BLaER1 treated with 17β-estradiol and CSF1 and Interleukin-3, amounts not matched to agents 10 nM and 100 nM (cell line): ENCODE measurements around the gene STAB2.

ENCODE experiments used
- H3K27ac ChIP-seq, 11 experiments: shearing (Covaris generic); formaldehyde crosslinking; 2 replicates each; pipeline ENCODE4 v1.8.1; 2022
- H3K27me3 ChIP-seq, 11 experiments: shearing (Covaris generic); formaldehyde crosslinking; 2 replicates each; pipeline ENCODE4 v1.8.1; 2022
- H3K36me3 ChIP-seq, 11 experiments: shearing (Covaris generic); formaldehyde crosslinking; 2 replicates each; pipeline ENCODE4 v1.8.1; 2022
- H3K4me1 ChIP-seq, 10 experiments: shearing (Covaris generic); formaldehyde crosslinking; 2 replicates each; pipeline ENCODE4 v1.8.1; 2022
- H3K4me2 ChIP-seq, 11 experiments: shearing (Covaris generic); formaldehyde crosslinking; 2 replicates each; pipeline ENCODE4 v1.8.1; 2022
- H3K4me3 ChIP-seq, 10 experiments: shearing (Covaris generic); formaldehyde crosslinking; 2 replicates each; pipeline ENCODE4 v1.8.1; 2022
- H3K9ac ChIP-seq, 11 experiments: shearing (Covaris generic); formaldehyde crosslinking; 2 replicates each; pipeline ENCODE4 v1.8.1; 2022
- H3K9me3 ChIP-seq, 11 experiments: shearing (Covaris generic); formaldehyde crosslinking; replicated peaks in 1 of 11; 2 replicates each; pipeline ENCODE4 v1.8.1; 2022
- H4K20me1 ChIP-seq, 11 experiments: shearing (Covaris generic); formaldehyde crosslinking; 2 replicates each; pipeline ENCODE4 v1.8.1; 2022
- Cebpa-rat ChIP-seq, 11 experiments: shearing (Covaris generic); IDR thresholded peaks; 2 replicates each; pipeline ENCODE4 v1.8.1; 2022

The STAB2 gene

DNA sequence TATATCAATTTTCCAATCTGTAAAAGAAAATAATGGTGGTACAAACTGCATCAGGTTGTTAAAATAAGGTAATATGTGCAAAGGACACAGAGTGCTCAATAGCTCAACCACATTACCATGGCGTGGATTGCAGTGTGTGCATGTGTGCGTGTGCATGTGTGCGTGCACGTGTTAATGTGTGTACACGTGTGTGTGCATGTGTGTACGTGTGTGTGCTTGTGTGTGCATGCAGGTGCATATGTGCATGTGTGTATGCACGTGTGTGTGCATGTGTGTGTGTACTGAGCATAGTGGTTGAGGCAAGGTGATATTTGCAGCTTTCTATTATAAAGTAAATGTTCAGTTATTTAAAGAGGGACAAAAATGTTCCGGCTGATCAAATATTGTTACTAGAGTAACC, 138.3 kb downstream of the STAB2 start:
- Histone ChIP-seq H4K20me1 (no peaks in the 10 kb centered on the region), H3K9me3 (no peaks in the 10 kb centered on the region; a peak in 1 of 22 replicates), H3K36me3 (no peaks in the 10 kb centered on the region), H3K4me2 (no peak overlapping the region), H3K4me1 (no peaks in the 10 kb centered on the region), H3K27me3 (no peaks in the 10 kb centered on the region), H3K4me3 (no peak overlapping the region), H3K27ac (no peak overlapping the region), H3K9ac (no peak overlapping the region)
- no peak for TF ChIP-seq Cebpa-rat (IDR thresholded peaks at IDR 0.05)

DNA sequence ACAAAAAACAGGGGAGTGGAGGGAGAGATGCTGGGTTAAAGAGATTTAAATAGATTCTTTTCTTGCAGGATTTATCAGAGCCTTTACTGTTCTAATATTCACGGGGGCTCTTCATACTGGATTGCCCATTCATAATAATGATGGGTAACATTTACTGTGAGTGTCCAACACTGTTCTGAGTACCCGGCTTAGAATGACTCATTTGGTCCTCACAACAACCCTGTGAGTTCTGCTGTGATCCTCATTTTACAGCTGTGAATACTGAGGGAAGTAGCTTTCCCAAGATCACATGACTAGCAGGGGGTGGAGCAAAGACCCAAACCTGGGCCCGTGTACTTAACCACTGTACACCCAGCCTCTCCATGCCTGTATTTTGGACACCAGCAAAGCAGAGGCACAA, 140.6 kb downstream of the STAB2 start:
- H3K4me3 ChIP-seq, result no peak overlapping the region
- no peak overlapping the region for H3K9ac ChIP-seq
- TF ChIP-seq Cebpa-rat (IDR thresholded peaks at IDR 0.05), result no peak
- H4K20me1 ChIP-seq, result no peaks in the 10 kb centered on the region
- peaks cover 9 to 21% (median 16%) of the 10 kb centered on the region in 11 experiments for H3K9me3 ChIP-seq
- no peak overlapping the region for H3K4me2 ChIP-seq
- H3K4me1 ChIP-seq, result no peaks in the 10 kb centered on the region
- H3K27me3 ChIP-seq, result no peaks in the 10 kb centered on the region
- H3K27ac ChIP-seq, result no peak overlapping the region
- H3K36me3 ChIP-seq, result no peaks in the 10 kb centered on the region

DNA sequence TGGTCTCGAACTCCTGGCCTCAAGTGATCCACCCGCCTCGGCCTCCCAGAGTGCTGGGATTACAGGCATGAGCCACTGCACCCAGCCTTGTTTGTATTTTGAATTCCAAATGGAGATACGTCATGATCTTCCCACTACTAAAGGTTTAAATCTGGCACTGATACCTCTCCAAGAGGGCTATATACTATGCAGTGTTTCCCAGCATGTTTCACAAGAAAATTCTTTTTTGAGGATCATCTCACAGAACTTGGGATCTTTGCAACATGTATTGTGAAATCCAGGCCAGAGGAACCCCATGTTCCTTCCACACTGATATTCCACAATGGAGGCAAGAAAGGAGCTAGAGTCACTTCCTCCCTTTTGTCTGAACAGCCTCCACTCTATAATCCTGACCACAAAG, 141.2 kb downstream of the STAB2 start:
- Histone ChIP-seq H4K20me1 (no peaks in the 10 kb centered on the region), H3K36me3 (no peaks in the 10 kb centered on the region), H3K4me2 (no peak overlapping the region), H3K27ac (no peak overlapping the region), H3K4me1 (no peaks in the 10 kb centered on the region), H3K4me3 (no peak overlapping the region), H3K9ac (no peak overlapping the region), H3K27me3 (no peaks in the 10 kb centered on the region), H3K9me3 (peaks cover 9 to 22% (median 16%) of the 10 kb centered on the region in 11 experiments)
- no peak for TF ChIP-seq Cebpa-rat (IDR thresholded peaks at IDR 0.05)

DNA sequence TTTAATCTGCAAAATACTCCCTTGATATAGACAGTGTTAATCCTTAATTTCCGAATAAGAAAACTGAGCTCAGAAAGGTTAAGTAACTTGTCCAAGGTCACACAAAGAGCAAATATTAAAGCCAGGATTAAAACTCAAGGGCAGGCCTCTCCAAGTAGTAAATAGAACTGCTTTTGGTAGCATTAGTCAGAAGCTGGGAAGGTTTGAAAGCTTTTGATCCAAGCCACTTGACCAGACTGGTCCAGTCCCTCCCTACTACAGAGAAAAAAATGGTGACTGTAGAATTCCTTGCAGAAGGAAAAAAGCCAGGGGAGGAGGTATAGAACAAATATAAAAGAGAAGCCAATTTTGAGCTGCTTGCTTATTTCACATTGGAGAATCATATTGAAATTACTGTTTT, 142.4 kb downstream of the STAB2 start:
- Histone ChIP-seq H3K36me3 (no peaks in the 10 kb centered on the region), H3K27me3 (no peaks in the 10 kb centered on the region), H3K27ac (no peak overlapping the region), H3K9ac (no peak overlapping the region), H3K4me1 (no peaks in the 10 kb centered on the region), H4K20me1 (no peaks in the 10 kb centered on the region), H3K9me3 (peaks cover 9 to 22% (median 16%) of the 10 kb centered on the region in 11 experiments), H3K4me3 (no peak overlapping the region), H3K4me2 (no peak overlapping the region)
- no peak for TF ChIP-seq Cebpa-rat (IDR thresholded peaks at IDR 0.05)

DNA sequence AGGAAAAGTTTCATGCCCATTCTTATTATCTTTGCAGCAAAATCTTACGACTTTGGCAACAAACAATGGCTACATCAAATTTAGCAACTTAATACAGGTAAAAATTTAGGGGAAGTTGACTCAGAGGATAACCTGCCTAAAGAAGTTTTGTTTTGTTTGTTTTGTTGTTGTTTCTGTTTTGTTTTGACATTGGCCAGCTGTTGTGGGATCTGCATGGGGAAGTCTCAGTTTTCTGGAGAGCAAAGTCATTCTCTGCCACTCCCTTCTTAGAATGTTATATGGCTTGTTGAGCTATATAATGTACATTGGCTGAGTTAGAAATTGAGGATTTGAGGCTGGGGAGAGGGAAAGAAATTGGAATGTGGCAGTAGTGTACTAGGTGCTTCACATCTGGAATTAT, 144.5 kb downstream of the STAB2 start:
- H3K9ac ChIP-seq, result no peak overlapping the region
- H3K27me3 ChIP-seq, result no peaks in the 10 kb centered on the region
- no peak overlapping the region for H3K4me2 ChIP-seq
- TF ChIP-seq Cebpa-rat (IDR thresholded peaks at IDR 0.05), result no peak
- H3K36me3 ChIP-seq, result no peaks in the 10 kb centered on the region
- H3K4me3 ChIP-seq, result no peak overlapping the region
- H3K27ac ChIP-seq, result no peak overlapping the region
- no peaks in the 10 kb centered on the region for H3K4me1 ChIP-seq
- peaks cover 9 to 22% (median 16%) of the 10 kb centered on the region in 11 experiments for H3K9me3 ChIP-seq
- H4K20me1 ChIP-seq, result no peaks in the 10 kb centered on the region

DNA sequence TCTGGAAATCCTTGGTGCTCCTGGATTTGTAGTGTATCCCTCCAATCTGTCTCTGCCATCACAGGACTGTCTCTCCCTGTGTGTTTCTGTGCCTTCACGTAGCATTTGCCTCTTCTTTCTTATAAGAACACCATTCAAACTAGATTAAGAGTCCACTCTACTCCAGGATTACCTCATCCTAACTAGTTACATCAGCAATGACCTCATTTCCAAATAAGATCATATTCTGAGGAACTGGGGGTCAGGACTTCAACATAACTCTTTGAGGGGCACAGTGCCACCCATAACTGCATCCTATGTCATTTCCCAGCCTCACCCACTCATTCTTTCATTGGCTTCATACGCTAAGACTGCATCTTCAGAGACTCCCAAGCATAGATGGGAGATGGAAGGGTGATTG, 147.8 kb downstream of the STAB2 start:
- H4K20me1 ChIP-seq, result no peaks in the 10 kb centered on the region
- no peak for TF ChIP-seq Cebpa-rat (IDR thresholded peaks at IDR 0.05)
- H3K4me2 ChIP-seq, result no peak overlapping the region
- no peaks in the 10 kb centered on the region for H3K36me3 ChIP-seq
- H3K4me3 ChIP-seq, result no peak overlapping the region
- H3K27me3 ChIP-seq, result no peaks in the 10 kb centered on the region
- H3K27ac ChIP-seq, result no peak overlapping the region
- H3K9me3 ChIP-seq, result peaks cover 9 to 22% (median 16%) of the 10 kb centered on the region in 11 experiments
- H3K9ac ChIP-seq, result no peak overlapping the region
- H3K4me1 ChIP-seq, result no peaks in the 10 kb centered on the region

DNA sequence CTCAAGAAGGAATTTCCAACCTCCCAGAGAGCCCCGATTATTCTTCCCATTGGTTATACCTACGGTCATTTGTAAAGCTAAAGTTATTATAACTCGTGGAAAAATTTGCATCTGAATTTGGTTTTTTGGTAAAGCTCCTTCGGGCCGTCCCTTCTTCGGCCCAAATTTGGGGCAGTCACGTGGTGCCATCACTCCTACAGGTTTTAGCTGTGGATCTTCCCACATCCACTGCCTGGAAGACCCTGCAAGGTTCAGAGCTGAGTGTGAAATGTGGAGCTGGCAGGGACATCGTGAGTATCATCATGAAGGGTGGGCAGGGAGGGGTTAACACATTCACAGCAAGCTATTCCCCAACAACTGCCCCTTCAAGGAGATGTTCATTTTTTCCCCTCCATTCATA, 148.2 kb downstream of the STAB2 start:
- Histone ChIP-seq H4K20me1 (no peaks in the 10 kb centered on the region), H3K4me3 (no peak overlapping the region), H3K4me1 (no peaks in the 10 kb centered on the region), H3K4me2 (no peak overlapping the region), H3K27ac (no peak overlapping the region), H3K36me3 (no peaks in the 10 kb centered on the region), H3K9me3 (peaks cover 9 to 22% (median 16%) of the 10 kb centered on the region in 11 experiments), H3K27me3 (no peaks in the 10 kb centered on the region), H3K9ac (no peak overlapping the region)
- no peak for TF ChIP-seq Cebpa-rat (IDR thresholded peaks at IDR 0.05)

DNA sequence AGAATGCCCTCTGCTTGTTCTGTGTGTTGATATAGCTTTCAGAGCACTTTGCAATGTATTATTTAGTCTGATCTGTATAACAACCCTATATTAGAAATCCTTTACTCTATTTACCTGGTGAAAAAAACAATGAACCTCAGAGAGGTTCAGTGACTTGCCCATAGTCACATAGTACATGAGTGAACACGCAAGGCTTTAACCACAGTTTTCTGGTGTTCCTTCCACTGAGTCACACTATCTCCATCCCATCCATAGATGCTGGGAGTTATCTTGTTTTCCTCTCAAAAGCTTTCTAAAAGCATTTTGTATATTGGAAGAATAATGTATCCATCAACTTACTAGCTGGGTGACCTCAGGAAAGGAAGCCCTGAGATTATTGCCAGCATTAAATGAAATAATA, 149.5 kb downstream of the STAB2 start:
- H3K9ac ChIP-seq, result no peak overlapping the region
- peaks cover 2 to 12% (median 6%) of the 10 kb centered on the region in 11 experiments; a peak in 18 of 22 replicates for H3K9me3 ChIP-seq
- no peaks in the 10 kb centered on the region for H3K4me1 ChIP-seq
- H3K36me3 ChIP-seq, result no peaks in the 10 kb centered on the region
- H3K4me3 ChIP-seq, result no peak overlapping the region
- no peak for TF ChIP-seq Cebpa-rat (IDR thresholded peaks at IDR 0.05)
- no peak overlapping the region for H3K4me2 ChIP-seq
- no peaks in the 10 kb centered on the region for H4K20me1 ChIP-seq
- no peaks in the 10 kb centered on the region for H3K27me3 ChIP-seq
- H3K27ac ChIP-seq, result no peak overlapping the region

DNA sequence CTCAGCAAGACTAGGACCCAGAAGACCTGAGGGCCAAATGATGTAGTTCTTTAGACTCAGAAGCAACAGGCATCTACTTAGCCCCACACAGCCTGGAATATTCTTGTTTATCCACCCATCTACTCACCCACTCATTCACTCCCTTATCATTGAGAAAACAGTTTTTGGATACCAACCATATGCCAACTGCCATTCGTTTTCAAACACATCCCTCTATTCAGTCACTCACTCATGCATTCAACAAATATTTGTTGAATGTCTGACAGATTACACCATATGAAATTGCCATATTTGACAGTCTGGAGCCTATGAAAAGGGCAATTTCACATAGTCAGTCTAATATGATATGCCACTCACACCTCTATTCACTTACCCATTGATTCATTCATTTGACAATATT, 150.8 kb downstream of the STAB2 start:
- Histone ChIP-seq H4K20me1 (no peaks in the 10 kb centered on the region), H3K36me3 (no peaks in the 10 kb centered on the region), H3K4me2 (no peak overlapping the region), H3K4me1 (no peaks in the 10 kb centered on the region), H3K9ac (no peak overlapping the region), H3K9me3 (no peaks in the 10 kb centered on the region), H3K27me3 (no peaks in the 10 kb centered on the region), H3K4me3 (no peak overlapping the region), H3K27ac (no peak overlapping the region)
- TF ChIP-seq Cebpa-rat (IDR thresholded peaks at IDR 0.05), result no peak

DNA sequence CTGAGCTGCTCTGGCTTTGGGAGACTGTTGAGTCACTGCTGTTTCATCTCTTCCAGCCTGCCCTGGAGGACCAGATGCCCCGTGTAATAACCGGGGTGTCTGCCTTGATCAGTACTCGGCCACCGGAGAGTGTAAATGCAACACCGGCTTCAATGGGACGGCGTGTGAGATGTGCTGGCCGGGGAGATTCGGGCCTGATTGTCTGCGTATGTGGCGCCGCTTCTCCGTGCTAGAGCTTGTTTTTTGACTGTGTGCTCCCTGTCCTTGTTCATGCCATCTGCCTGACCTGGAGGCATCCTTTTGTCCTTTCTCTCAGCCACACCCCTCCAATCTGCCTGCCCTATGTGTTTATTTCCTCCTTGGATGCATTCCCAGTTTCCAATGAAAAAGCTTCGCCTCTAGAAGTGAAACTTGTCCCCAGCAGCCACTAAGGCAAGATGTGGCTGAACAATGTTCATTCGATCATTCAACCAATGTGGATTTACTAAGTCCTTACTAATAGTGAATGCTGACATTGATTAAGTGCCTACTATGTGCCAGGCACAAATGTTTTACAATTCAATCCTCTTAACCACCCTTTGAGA, 155.4 kb downstream of the STAB2 start:
- no peaks in the 10 kb centered on the region for H3K4me1 ChIP-seq
- no peak overlapping the region for H3K4me3 ChIP-seq
- no peaks in the 10 kb centered on the region for H3K27me3 ChIP-seq
- no peak overlapping the region for H3K4me2 ChIP-seq
- no peak overlapping the region for H3K27ac ChIP-seq
- H4K20me1 ChIP-seq, result no peaks in the 10 kb centered on the region
- no peaks in the 10 kb centered on the region for H3K36me3 ChIP-seq
- no peak overlapping the region for H3K9ac ChIP-seq
- TF ChIP-seq Cebpa-rat (IDR thresholded peaks at IDR 0.05), result no peak
- no peaks in the 10 kb centered on the region for H3K9me3 ChIP-seq
